ENCODE data around the gene MAP3K9. TPM values are rescaled to one million over a fixed set of nuclear protein-coding genes. Genes with fewer than 3 reads are reported as not detected.

Gene MAP3K9
- total RNA-seq, 1 experiment from 2014 or later, result 21.4 TPM

- Histone ChIP-seq H3K9me2 (ENCODE audit: insufficient read depth) (no peaks in the 10 kb centered on the region), H3K4me2 (no peak overlapping the region), H2AFZ (no peak overlapping the region), H3K27ac (no peak overlapping the region), H3F3A (ENCODE audit: insufficient read depth, low read depth) (peaks cover 14% of the 10 kb centered on the region; the same call in 1 of the 2 replicates), H3K4me3 (no peak overlapping the region), H3K9me3 (ENCODE audit: insufficient read depth, low read depth) (0 out of 2 replicates have a peak, but pooled peaks cover 4% of the 10 kb centered on the region), H3K27me3 (ENCODE audit: insufficient read depth, low read depth) (no peaks in the 10 kb centered on the region), H4K20me1 (ENCODE audit: insufficient read depth) (no peaks in the 10 kb centered on the region; the same call in 1 of the 2 replicates), H3K79me2 (ENCODE audit: low read depth) (peaks cover 48% of the 10 kb centered on the region), H3K4me1 (replicated peaks; ENCODE audit: insufficient read depth) (peaks cover 15% of the 10 kb centered on the region), H3K36me3 (ENCODE audit: low read depth) (peaks cover 12% of the 10 kb centered on the region; the same call in 1 of the 2 replicates)
- TF ChIP-seq CTCF (conservative IDR thresholded peaks at IDR 0.05) (no peak), EZH2 (IDR thresholded peaks at IDR 0.05; ENCODE audit: low read depth) (no peak)
- no TSS peak for BruUV-seq (replicated peaks)
- no peak for DNase-seq
- CTCF ChIA-PET, result no interaction called here
- intact Hi-C loops (cut with micrococcal nuclease; ENCODE audit: unreplicated experiment), result no loop called here
- POLR2A ChIA-PET (ENCODE audit: unreplicated experiment), result no interaction called here
Observed at GRCh38 chr14:70784886-70785285, 24.4 kb downstream of the MAP3K9 start.

- DNase-seq, result peak; percentile 9 to 95
- TF ChIP-seq CTCF (conservative IDR thresholded peaks at IDR 0.05), result no peak
- TF ChIP-seq EZH2 (IDR thresholded peaks at IDR 0.05; ENCODE audit: low read depth), result no peak
- CTCF ChIA-PET, result no interaction called here
- Histone ChIP-seq H3K27ac (peak overlapping the region; percentile 64), H3K27me3 (ENCODE audit: insufficient read depth, low read depth) (no peaks in the 10 kb centered on the region), H3K36me3 (ENCODE audit: low read depth) (peaks cover 12% of the 10 kb centered on the region; the same call in 1 of the 2 replicates), H3F3A (ENCODE audit: insufficient read depth, low read depth) (peaks cover 14% of the 10 kb centered on the region; the same call in 1 of the 2 replicates), H2AFZ (no peak overlapping the region), H3K9me3 (ENCODE audit: insufficient read depth, low read depth) (0 out of 2 replicates have a peak, but pooled peaks cover 4% of the 10 kb centered on the region), H3K4me1 (replicated peaks; ENCODE audit: insufficient read depth) (peaks cover 15% of the 10 kb centered on the region), H3K79me2 (ENCODE audit: low read depth) (peaks cover 53% of the 10 kb centered on the region), H3K4me2 (peak overlapping the region; percentile 51), H4K20me1 (ENCODE audit: insufficient read depth) (no peaks in the 10 kb centered on the region), H3K4me3 (no peak overlapping the region), H3K9me2 (ENCODE audit: insufficient read depth) (no peaks in the 10 kb centered on the region)
- POLR2A ChIA-PET (ENCODE audit: unreplicated experiment), result interaction anchor here (0.6 kb wide), 1 partner anchor 27 kb away, joined by 4 read pairs; no protein-coding TSS in a partner anchor
- BruUV-seq (replicated peaks), result TSS peak; percentile 7
- intact Hi-C loops (cut with micrococcal nuclease; ENCODE audit: unreplicated experiment), result no loop called here
Observed at GRCh38 chr14:70782361-70782760, 27.0 kb downstream of the MAP3K9 start.

- intact Hi-C loops (cut with micrococcal nuclease; ENCODE audit: unreplicated experiment), result no loop called here
- Histone ChIP-seq H2AFZ (no peak overlapping the region), H3F3A (ENCODE audit: insufficient read depth, low read depth) (peaks cover 12% of the 10 kb centered on the region; the same call in 1 of the 2 replicates), H3K4me2 (no peak overlapping the region), H4K20me1 (ENCODE audit: insufficient read depth) (no peaks in the 10 kb centered on the region), H3K27ac (no peak overlapping the region), H3K4me1 (replicated peaks; ENCODE audit: insufficient read depth) (peaks cover 15% of the 10 kb centered on the region), H3K79me2 (ENCODE audit: low read depth) (peaks cover 52% of the 10 kb centered on the region), H3K36me3 (ENCODE audit: low read depth) (peaks cover 4% of the 10 kb centered on the region; the same call in 1 of the 2 replicates), H3K27me3 (ENCODE audit: insufficient read depth, low read depth) (no peaks in the 10 kb centered on the region), H3K4me3 (no peak overlapping the region), H3K9me3 (ENCODE audit: insufficient read depth, low read depth) (0 out of 2 replicates have a peak, but pooled peaks cover under 1% of the 10 kb centered on the region), H3K9me2 (ENCODE audit: insufficient read depth) (no peaks in the 10 kb centered on the region)
- no TSS peak for BruUV-seq (replicated peaks)
- no peak for DNase-seq
- ChIA-PET POLR2A (ENCODE audit: unreplicated experiment) (no interaction called here), CTCF (interaction anchor here (0.6 kb wide), 1 partner anchor 155 kb away, joined by 4 read pairs; no protein-coding TSS in a partner anchor)
- TF ChIP-seq EZH2 (IDR thresholded peaks at IDR 0.05; ENCODE audit: low read depth) (no peak), CTCF (conservative IDR thresholded peaks at IDR 0.05) (no peak)
Observed at GRCh38 chr14:70780396-70781075, 28.8 kb downstream of the MAP3K9 start.

Measured in PC-9 (cell line).